ENCODE data around the gene WDR47.

The WDR47 gene

DNA sequence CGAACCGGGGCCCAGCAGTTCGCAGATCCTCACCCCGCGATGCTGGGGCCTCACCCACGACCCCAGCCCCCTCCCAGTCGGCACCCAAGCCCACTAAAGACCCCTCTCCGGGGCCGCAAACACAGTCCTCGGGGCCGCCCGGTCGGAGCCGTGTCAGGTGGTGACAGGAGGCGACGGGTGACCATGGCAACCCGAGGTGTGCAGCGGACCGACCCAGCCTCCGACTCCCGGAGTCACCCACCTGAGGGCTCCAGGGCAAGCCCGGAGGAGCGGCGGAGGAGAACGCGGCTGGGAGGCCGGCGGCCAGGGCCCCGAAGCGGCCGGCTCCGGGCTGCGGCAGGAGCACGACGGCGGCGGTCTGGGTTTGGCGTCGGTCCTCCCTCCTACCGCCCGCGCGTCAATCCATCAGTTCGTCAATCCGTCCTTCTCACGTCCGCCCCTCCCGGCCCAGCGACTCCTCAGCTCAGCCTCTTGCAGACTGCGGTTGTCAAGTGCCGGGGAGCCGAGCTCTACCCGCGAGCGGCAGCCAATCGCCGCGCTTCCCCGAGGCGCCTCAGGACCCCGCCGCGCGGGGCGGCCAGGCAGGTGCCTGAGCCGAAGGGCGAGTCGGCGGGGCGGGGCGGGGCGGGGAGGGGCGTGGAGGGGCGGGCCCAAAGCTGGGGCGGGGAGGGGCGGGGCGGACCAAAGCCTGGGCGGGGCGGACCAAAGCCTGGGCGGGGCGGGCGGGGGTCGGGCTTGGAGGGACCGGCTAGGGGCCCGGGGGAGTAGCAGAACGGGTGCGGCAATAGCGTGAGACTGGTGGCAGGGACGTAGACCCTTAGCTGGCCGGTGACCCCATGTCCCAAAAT is at the start of gene WDR47:
TSS of gene WDR47 (minus strand) at position 482 of the 848 bp plus-strand sequence. CDS start 18,590 bp downstream, outside the sequence.
- peak; percentile 94 for DNase-seq (ENCODE audit: low spot score)

DNA sequence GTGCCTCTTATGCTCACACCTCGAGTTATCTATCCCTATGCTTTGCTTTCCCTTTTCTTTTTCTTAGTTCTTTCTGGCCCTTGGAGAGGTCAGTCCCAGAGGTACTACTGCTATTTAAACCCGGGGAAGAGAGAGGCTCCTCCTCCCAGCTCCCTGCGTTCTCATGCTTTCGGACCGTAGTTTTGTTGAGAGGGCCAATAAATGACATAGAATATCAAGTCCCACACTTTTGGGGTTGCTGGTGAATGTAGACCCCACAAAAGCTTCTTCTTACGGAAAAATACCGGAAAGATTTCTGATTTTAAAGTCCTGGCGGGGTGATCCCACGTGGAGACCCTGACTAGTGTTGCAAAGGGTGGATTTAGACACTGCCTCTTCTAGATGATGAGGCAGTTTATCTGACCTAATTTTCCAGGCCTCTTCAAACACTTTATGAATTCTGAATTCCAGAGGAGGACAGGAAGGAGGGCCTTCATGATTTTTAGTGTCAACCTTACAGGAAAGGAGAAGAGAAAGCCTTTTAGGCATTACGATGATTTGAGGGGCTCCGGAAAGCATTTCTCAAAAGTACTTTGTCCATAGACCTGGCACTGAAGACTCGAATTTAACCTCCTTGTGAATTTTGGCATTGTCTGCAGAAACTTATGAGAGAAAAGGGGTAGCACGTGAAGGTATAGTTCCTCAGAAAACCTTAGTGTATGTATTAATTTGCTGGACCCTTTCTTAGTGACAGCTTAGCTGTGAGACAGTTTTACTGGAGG is 49.4 kb upstream of the WDR47 start:
- no peak for DNase-seq (ENCODE audit: low spot score)

DNA sequence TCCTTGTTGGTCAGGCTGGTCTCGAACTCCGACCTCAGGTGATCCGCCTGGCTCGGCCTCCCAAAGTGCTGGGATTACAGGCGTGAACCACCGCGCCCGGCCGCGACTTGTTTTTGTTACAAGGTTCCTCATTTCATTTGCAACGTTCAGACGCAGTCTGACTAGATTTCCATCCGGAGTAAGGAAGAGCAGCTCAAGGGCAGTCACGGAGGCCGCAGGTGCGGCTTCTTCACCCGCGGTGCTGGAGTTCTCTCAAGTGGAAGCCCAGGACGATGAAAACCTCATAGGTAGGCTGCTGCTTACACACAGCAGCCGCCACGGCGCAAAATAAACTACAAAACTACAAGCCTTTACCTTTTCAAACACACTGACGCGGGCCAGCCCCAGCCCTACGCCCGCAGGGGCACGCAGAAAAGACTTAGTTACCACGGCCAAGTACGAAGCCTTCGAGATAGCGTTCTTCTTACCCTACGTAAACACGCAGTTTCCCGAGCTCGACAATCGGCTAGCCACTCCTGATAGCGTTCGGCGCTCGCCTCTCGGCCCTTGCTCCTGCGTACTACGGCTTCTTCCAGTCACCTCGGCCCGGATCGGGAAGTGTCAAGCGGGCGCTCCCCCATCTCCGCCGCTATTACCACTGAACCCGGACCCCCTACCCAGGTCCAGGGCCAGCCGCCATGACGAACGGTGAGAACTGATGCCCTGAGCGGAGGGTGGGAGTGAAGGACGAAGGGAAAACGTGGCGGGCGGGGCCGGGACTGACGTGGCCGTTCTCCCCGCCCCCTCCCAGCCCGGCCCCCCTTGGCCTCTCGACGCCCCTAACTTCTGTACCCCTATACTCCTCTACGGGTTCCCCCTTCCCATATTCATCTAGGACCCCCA is 48.5 kb upstream of the WDR47 start, which contains the start of gene TMEM167B:
TSS of gene TMEM167B (plus strand) at position 569 of the 882 bp plus-strand sequence. CDS start at position 678, 109 bp downstream.
- DNase-seq (ENCODE audit: low spot score) = peak; percentile 94

DNA sequence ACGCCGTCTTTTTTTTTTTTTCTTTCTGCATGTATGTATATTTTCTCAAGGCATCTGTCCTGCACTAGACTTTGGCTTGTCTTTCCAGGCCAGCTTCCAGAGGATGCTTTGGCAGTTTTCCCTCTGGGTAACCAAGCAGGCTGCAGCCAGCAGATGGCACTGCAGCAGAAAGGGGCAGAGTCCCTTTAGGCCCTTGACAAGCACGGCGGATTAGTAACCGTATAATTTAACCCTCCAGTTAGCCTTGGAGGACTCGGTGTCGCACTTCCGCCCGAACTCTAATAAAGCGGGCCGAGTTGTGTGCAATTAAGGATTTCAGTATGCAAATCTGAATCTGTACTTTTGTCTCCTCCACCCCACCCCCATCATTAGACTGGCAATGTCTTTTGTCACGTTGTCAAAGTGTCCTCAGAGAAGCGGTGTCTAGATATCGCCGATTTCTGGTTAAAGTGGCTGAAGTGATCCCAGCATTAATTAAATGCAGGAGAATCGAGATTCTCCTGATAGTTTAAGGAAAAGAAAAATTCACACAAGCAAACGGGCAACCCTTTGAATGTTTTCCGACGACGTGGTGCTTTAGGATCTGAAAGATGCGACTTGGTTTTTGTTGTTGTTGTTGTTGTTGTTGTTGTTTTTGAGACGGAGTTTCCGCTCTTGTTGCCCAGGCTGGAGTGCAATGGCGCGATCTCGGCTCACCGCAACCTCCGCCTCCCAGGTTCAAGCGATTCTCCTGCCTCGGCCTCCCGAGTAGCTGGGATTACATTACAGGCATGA is 47.5 kb upstream of the WDR47 start:
- DNase-seq (ENCODE audit: low spot score) = peak; percentile 97

DNA sequence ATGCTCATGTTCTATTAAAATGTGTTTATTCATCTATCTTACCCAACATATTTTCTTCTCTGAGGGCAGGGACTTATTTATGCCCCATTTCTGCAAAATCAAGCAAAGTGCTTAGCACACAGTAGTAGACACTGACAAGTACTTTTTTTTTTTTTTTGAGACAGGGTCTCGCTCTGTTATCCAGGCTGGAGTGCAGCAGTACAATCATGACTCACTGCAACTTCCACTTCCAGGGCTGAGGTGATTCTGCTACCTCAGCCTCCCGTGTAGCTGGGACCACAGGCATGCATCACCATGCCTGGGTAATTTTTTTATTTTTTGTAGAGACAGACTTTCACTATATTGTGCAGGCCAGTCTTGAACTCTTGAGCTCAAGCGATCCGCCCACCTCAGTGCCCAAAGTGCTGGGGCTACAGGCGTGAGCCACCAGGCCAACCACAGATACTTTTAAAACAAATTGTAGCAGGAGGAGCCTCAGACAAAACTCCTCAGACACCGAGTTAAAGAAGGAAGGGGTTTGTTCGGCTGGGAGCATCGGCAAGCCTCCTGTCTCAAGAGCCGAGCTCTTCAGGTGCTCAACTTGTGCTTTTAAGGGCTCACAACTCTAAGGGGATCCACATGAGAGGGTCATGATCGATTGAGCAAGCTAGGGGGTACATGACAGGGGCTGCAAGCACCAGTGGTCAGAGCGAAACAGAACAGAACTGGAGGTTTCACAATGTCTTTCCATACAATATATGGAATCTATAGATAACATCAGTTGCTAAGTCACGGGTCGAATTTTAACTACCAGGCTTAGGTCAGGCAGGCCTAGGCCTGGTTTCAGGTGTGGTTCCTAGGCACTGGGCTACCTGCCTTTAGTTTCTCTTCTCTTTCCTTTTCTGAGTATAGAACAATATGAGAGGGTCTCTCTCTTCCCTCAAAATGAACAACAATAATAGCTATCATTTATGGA is 42.9 kb upstream of the WDR47 start:
- DNase-seq (ENCODE audit: low spot score) = no peak

DNA sequence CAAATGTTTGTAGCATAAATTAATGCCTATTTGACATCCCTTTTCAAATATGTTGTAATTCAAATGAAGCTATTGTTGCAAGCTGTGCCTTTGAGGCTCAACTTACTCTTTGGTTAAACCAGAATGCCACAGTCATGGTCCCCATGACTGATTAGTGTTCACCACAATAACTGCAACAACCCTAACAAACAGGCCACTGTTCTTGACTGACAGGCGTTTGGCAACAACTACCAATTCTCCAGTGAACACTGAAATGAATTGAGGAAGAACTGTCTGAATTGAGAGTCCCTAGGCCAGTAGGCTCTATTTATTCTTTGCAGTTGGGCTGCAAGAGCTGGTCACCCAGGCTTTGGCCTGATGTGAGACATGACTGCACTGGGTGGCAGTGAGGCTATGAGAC is 42.0 kb upstream of the WDR47 start:
- peak; percentile 97 for DNase-seq (ENCODE audit: low spot score)

DNA sequence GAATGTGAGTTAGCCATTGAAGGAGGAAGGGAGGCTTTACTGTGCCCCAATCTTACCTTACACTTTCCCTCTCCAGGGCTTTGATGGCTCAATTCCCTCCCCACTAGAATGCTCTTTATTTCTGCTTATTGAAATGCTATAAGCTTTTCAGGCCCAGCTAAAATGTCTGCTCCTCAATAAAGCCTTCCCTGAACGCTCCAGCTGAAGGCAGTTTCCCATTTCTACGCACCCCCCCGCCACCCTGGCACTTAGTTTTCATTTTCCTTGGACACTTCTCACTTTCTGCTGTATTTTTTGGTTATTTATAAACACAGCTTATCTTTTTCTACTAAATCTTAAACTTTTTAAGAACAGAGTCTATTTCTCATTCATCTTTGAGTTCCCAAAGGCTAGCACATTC is 41.6 kb upstream of the WDR47 start:
- DNase-seq (ENCODE audit: low spot score) = no peak

DNA sequence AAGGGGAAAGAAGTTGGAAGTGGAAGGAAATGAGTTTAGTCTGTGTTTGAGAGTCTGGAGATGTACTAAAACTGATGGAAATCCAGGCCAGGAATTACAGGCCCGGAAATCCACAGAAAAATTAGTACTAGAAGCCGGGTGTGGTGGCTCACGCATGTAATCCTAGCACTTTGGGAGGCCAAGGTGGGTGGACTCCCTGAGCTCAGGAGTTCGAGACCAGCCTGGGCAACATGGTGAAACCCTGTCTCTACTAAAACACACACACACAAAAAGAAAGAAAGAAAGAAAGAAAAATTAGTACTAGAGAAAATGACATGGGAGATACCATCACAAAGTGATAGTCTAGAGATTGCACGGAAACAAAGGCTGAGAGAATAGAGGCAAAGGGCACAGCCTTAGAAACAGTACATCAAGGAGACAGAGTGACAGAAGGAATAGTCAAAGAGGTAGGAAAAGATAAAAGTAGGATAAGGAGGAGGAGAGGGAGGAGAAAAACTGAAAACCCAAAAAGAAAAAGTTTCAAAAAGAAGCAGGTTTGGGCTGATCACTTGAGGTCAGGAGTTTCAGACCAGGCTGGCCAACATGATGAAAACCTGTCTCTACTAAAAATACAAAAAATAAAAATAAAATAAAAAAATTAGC is 38.7 kb upstream of the WDR47 start:
- no peak for DNase-seq (ENCODE audit: low spot score)

DNA sequence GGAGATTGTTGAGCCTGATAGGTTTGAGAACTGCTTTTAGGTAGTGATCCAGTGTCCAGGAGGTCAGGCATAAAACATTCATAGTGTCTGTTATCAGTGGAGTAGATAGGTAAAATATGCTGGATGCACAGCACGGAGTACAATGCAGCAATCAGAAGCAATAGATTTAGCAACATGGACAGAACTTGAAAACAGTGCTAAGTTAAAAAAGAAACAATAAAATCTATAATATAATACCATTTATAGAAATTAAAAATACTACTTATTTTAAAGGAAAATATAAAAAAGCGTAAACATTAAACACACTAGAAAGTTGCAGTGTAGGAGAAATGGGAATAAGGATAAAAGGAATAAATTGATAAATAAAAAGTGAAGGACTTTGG is 37.3 kb upstream of the WDR47 start:
- DNase-seq (ENCODE audit: low spot score) = no peak

DNA sequence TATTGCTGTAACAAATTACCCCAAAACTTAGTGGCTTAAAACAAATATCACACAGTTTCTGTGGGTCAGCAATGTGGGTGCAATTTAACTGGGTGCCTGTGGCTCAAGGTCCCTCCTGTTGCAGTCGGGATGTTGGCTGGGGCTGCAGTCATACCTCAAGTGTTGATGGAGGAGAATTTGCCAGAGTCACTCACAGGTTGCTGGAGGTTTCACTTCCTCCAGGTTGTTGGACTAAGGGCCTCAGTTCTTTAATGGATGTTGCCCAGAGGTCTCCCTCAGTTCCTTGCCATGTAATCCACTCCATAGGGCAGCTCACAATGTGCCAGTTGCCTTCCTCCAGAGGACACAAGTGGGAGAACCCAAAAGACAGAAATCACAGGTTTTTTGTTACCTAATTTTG is 36.4 kb upstream of the WDR47 start:
- DNase-seq (ENCODE audit: low spot score) = no peak

DNA sequence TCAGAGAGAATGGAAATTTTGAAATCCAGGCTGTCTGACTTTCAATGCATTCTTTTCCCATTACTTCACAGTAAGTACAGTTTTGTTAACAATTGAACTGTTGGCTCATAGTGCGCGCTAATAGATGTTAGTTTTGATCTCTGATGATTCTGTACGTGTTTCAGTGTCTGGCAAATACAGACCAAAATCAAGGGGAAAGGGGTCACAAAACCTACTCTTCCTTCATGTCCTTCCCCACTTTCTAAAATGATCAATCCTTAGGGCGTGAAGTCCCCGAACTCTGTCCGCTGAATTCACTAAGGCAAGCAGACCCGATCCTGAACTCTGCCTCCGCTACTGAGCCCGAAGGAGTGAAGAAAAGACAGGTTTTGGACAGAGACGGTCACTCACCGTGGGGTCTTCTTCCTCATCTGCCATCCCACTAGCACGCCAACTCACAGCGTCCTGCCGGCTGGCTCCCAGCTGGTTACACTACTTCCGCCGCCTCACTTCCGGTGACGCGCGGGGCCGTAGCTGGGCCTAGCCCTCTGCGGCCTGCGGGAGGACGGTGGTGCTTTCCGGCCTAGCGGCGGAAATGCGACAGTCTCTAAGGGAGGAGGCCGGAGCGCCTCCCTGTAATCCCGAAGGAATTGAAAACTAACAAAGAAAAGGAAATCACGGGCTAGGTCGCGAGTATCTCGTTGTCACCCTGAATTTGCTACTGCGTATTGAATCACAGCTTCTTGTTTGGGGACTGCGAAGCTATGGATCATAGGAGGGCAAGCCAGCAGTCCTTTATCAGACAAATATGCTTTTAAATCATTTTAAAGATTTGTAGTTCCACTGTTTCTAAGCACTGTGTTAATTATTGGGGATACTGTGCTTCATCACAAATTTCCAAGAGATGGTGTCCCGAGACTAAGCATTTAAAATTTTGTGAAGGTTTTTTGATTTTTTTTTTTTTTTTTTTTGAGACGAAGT is 33.9 kb upstream of the WDR47 start, which contains the start of gene TAF13:
TSS of gene TAF13 (minus strand) at position 473 of the 960 bp plus-strand sequence. CDS start at position 417, 56 bp downstream.
- peak; percentile 94 for DNase-seq (ENCODE audit: low spot score)

DNA sequence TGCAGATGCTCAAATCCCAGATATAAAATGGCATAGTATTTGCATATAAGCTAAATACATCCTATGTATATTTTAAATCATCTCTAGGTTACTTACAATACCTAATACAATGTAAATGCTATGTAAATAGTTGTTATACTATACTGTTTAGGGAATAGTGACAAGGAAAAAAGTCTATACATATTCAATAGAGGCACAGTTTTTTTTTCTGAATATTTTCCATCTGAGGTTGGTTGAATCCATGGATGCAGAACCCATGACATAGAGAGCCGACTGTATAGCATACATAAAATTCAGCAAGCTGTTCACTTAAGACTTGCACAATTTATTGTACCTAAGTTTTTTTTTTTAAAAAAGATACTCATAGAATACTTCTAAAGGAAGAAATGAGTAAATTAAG is 27.4 kb upstream of the WDR47 start:
- DNase-seq (ENCODE audit: low spot score) = no peak

DNA sequence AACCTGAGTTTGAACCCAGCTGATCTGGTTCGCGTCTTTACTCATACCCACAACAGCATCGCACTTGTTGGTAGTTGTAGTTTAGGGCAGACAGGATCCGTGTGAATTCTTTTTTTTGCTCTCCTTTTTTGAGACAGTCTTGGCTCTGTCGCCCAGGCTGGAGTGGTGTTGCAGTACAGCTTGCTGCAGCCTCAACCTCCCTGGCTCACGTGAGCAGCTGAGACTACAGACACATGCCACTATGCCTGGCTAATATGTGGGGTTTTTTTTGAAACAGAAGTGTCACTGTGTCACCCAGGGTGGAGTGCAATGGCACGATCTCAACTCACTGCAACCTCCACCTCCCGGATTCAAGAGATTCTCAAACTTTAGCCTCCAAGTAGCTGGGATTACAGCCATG is 26.0 kb upstream of the WDR47 start:
- DNase-seq (ENCODE audit: low spot score) = no peak

DNA sequence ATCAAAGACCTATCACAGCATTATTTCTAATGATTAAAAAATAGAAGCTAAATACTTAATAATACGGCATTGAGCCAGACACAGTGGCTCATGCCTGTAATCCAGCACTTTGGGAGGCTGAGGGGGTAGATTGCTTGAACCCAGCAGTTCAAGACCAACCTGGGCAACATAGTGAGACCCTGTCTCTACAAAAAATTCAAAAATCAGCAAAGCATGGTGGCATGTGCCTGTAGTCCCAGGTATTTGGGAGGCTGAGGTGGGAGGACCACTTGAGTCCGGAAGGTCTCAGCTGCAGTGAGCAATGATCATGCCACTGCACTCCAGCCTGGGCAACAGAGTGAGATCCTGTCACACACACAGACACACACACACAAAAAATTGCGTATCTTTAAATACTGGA is 23.2 kb upstream of the WDR47 start:
- no peak for DNase-seq (ENCODE audit: low spot score)

DNA sequence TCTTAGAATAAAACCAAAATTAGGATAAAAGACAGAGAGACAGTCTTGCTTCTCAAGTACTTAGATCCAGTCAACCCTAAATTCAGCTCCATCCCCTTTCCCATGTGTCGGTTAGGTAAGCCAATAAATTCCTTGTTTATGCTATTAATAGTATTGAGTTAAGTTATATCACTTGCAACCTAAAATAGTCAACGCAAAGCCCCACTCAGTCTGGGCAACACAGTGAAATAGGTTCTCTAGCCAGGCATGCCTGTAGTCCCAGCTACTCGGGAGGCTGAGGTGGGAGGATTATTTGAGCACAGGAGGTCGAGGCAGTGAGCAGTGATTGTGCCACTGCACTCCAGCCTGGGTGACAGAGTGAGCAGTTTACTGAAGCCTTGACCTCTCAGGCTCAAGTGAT is 19.3 kb upstream of the WDR47 start:
- no peak for DNase-seq (ENCODE audit: low spot score)

DNA sequence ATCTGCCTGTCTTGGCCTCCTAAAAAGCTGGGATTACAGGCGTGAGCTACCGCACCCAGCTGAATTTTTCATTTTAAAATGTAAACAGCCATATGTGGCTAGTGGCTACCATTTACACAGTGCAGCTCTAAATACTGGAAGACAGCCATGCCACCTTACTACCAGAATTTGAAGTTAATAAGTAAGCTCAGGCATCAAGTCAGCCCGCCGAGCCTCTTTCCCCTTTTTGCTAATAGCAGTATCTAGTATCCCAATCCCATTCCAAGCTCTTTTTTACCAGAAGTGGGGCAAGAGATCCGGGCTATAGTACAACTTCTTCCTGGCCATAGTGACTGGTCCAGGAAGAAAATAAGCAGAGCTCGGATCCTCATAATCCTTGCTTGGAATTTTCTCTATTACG is 18.8 kb upstream of the WDR47 start:
- DNase-seq (ENCODE audit: low spot score) = no peak

DNA sequence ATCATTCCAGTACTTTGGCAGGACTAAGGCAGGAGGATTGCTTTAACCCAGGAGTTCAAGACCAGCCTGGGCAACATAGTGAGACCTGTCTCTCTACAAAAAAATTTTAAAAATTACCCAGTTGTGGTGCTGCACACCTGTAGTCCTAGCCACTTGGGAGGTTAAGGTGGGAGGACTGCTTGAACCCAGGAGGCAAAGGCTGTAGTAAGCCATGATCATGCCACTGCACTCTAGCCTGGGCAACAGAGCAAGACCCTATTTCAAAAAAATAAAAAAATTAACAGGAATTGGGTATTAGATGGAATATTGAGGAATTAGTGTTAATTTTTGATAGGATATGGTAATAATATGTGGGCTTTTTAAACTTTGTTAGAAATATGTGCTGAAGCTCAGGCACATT is 17.1 kb upstream of the WDR47 start:
- no peak for DNase-seq (ENCODE audit: low spot score)

DNA sequence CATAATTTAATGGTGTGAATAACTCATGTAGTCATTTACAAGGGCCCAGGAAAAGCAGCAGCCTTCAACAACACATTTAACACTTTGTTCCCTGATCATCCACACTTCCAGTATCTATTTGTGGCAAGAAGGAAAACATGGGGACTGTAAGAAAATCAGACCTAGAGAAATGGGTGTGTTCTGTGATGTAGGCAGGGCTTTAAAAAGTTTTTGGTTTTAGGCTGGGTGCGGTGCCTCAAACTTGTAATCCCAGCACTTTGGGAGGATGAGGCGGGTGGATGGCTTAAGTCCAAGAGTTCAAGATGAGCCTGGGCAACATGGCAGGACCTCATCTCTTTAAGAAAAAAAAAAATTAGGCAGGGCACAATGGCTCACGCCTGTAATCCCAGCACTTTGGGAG is 14.2 kb upstream of the WDR47 start:
- DNase-seq (ENCODE audit: low spot score) = no peak

All from globus pallidus (tissue), 1 donor.